CD4-positive, CD25-positive, alpha-beta regulatory T cell (primary cell): Measurements from ENCODE around the gene LRPAP1. TPM values are rescaled to one million over a fixed set of nuclear protein-coding genes. Genes with fewer than 3 reads are reported as not detected.
A peak's percentile ranks its signal among the peaks of the same experiment; 100 is the strongest.

Experiments used
- ATAC-seq, 2 donors: fragments of 150-1000 bp; cut with Tn5 transposase; one replicate each; pipeline ENCODE4 v1.10.0; 2021; ENCODE audit warnings: low read depth in 2 of 2, moderate number of reproducible peaks in 2 of 2, moderate library complexity in 1 of 2
- DNase-seq, 3 donors: peaks; one replicate each; pipeline versions ENCODE4 v3.0.0 to v3.0.0-alpha.2; 2012 to 2022; ENCODE audit warnings: mixed read lengths in 1 of 3
- H3K27ac ChIP-seq: one replicate; pipeline ENCODE4 v1.7.0; 2013; ENCODE audit warnings: mild to moderate bottlenecking, low read length; ENCODE audit not compliant: insufficient read depth, poor library complexity, severe bottlenecking
- H3K27me3 ChIP-seq: one replicate; pipeline ENCODE4 v1.7.0; 2013; ENCODE audit warnings: low read length; ENCODE audit not compliant: control insufficient read depth, insufficient read depth
- H3K36me3 ChIP-seq: one replicate; pipeline ENCODE4 v1.7.0; 2013; ENCODE audit warnings: mild to moderate bottlenecking, low read length, moderate library complexity; ENCODE audit not compliant: control insufficient read depth, insufficient read depth
- H3K4me1 ChIP-seq: 2 replicates; pipeline ENCODE4 v1.7.0; 2013; ENCODE audit warnings: mild to moderate bottlenecking, low read length; ENCODE audit not compliant: insufficient read depth, control insufficient read depth, poor library complexity, severe bottlenecking
- H3K4me3 ChIP-seq: one replicate; pipeline ENCODE4 v1.7.0; 2013; ENCODE audit warnings: low read depth, mild to moderate bottlenecking, low read length, moderate library complexity
- H3K9me3 ChIP-seq, 2 experiments: 1 replicate in 1 of 2; 2 replicates in 1 of 2; pipeline ENCODE4 v1.7.0; 2013; ENCODE audit warnings: low read length in 2 of 2, mild to moderate bottlenecking in 1 of 2, moderate library complexity in 1 of 2; ENCODE audit not compliant: control insufficient read depth in 2 of 2
- H3K27ac Mint-ChIP-seq, 3 donors: one replicate each; pipeline ENCODE4 v1.8.0; 2020 to 2022; ENCODE audit warnings: mild to moderate bottlenecking in 3 of 3, mixed read lengths in 3 of 3, moderate library complexity in 2 of 3
- H3K27me3 Mint-ChIP-seq: one replicate; pipeline ENCODE4 v1.8.0; 2022; ENCODE audit warnings: mild to moderate bottlenecking, mixed read lengths
- H3K36me3 Mint-ChIP-seq: one replicate; pipeline ENCODE4 v1.8.0; 2020; ENCODE audit warnings: mixed read lengths
- H3K4me1 Mint-ChIP-seq, 4 donors: one replicate each; pipeline ENCODE4 v1.8.0; 2020 to 2022; ENCODE audit warnings: mixed read lengths in 4 of 4, mild to moderate bottlenecking in 1 of 4
- H3K4me3 Mint-ChIP-seq, 4 donors: one replicate each; pipeline ENCODE4 v1.8.0; 2020 to 2022; ENCODE audit warnings: mild to moderate bottlenecking in 4 of 4, mixed read lengths in 4 of 4, moderate library complexity in 3 of 4
- H3K9me3 Mint-ChIP-seq, 7 donors: one replicate each; pipeline ENCODE4 v1.8.0; 2020 to 2022; ENCODE audit warnings: mixed read lengths in 7 of 7, mild to moderate bottlenecking in 3 of 7, moderate library complexity in 2 of 7
- polyA plus RNA-seq, 4 donors: library from polyadenylated mRNA; unstranded; fragments of 300-500 nt; fragmentation: Illumina TruSeq; gene quantifications; one replicate each; pipeline ENCODE4 v1.2.3, GENCODE V29; 2021
- total RNA-seq: library from RNA; stranded (reverse); gene quantifications from one replicate; pipeline ENCODE4 v1.2.3, GENCODE V29; 2022

LRPAP1 gene
- total and polyA plus RNA-seq, 5 donors from 2014 or later: 78.4 to 111 (median 99.2) TPM

GRCh38 chr4:3485886-3486540 lies 46.2 kb downstream of the LRPAP1 start:
- Histone ChIP-seq H3K27ac (no peak overlapping the region), H3K4me3 (no peak overlapping the region), H3K4me1 (peaks cover 9% of the 10 kb centered on the region), H3K27me3 (no peaks in the 10 kb centered on the region), H3K36me3 (no peaks in the 10 kb centered on the region), H3K9me3 (no peaks in the 10 kb centered on the region)
- H3K27me3 Mint-ChIP-seq: peaks cover 8% of the 10 kb centered on the region
- H3K36me3 Mint-ChIP-seq: no peaks in the 10 kb centered on the region
- DNase-seq: no peak
- peaks cover 0 to 1% (median 0%) of the 10 kb centered on the region in 7 donors for H3K9me3 Mint-ChIP-seq
- H3K4me1 Mint-ChIP-seq: peaks cover 0 to 5% (median 2%) of the 10 kb centered on the region in 4 donors
- no peak overlapping the region for H3K4me3 Mint-ChIP-seq
- no peak for ATAC-seq
- no peak overlapping the region for H3K27ac Mint-ChIP-seq

- DNase-seq (no peak), ATAC-seq (no peak)
- H3K4me1 Mint-ChIP-seq: peaks cover 0 to 10% (median 2%) of the 10 kb centered on the region in 4 donors
- no peak overlapping the region for H3K27ac ChIP-seq
- H3K4me3 Mint-ChIP-seq: no peak overlapping the region
- no peaks in the 10 kb centered on the region for H3K36me3 ChIP-seq
- H3K27me3 ChIP-seq: no peaks in the 10 kb centered on the region
- H3K4me1 ChIP-seq: peaks cover 9% of the 10 kb centered on the region
- no peaks in the 10 kb centered on the region for H3K9me3 ChIP-seq
- no peak overlapping the region for H3K27ac Mint-ChIP-seq
- peaks cover 0 to 1% (median 0%) of the 10 kb centered on the region in 7 donors for H3K9me3 Mint-ChIP-seq
- H3K27me3 Mint-ChIP-seq: peaks cover 16% of the 10 kb centered on the region
- no peak overlapping the region for H3K4me3 ChIP-seq
- H3K36me3 Mint-ChIP-seq: no peaks in the 10 kb centered on the region
Observed at GRCh38 chr4:3485011-3485791, 47.0 kb downstream of the LRPAP1 start.

- no peak for ATAC-seq
- Mint-ChIP-seq H3K4me1 (peaks cover 0 to 10% (median 2%) of the 10 kb centered on the region in 4 donors), H3K27ac (no peak overlapping the region), H3K4me3 (no peak overlapping the region), H3K27me3 (peaks cover 22% of the 10 kb centered on the region), H3K9me3 (peaks cover 0 to 1% (median 0%) of the 10 kb centered on the region in 7 donors), H3K36me3 (no peaks in the 10 kb centered on the region)
- H3K9me3 ChIP-seq: no peaks in the 10 kb centered on the region
- no peak for DNase-seq
- H3K27me3 ChIP-seq: no peaks in the 10 kb centered on the region
- no peaks in the 10 kb centered on the region for H3K36me3 ChIP-seq
- no peak overlapping the region for H3K27ac ChIP-seq
- no peak overlapping the region for H3K4me3 ChIP-seq
- H3K4me1 ChIP-seq: peaks cover 9% of the 10 kb centered on the region
Observed at GRCh38 chr4:3484057-3484973, 47.9 kb downstream of the LRPAP1 start.

DNA sequence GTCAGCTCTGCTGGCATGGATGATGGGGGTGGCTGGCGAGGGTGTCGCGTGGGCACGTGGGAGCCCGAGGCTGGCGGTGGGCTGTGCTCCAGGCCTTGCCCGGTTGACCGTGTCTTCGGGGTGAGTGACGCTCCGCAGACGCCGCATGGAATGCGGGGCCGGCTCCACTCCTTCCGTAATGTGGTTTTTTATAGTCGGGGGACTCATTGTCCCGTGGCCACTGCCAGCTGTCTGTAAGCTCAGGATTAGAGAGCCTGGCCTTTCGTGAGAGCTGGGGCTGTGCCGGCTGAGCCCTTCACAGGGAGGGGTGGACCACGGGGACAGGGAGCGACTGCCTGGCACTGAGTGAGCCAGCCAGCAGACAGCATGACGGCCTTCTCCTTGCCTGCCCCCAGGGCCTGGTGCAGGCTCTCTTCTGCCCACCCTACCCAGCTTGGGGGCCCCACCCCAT lies 48.7 kb downstream of the LRPAP1 start:
- H3K4me1 Mint-ChIP-seq: peaks cover 0 to 10% (median 2%) of the 10 kb centered on the region in 4 donors
- Histone ChIP-seq H3K9me3 (no peaks in the 10 kb centered on the region), H3K27me3 (no peaks in the 10 kb centered on the region), H3K27ac (no peak overlapping the region), H3K4me3 (no peak overlapping the region), H3K4me1 (peaks cover 9% of the 10 kb centered on the region), H3K36me3 (no peaks in the 10 kb centered on the region)
- no peak overlapping the region for H3K4me3 Mint-ChIP-seq
- DNase-seq (no peak), ATAC-seq (no peak)
- H3K27me3 Mint-ChIP-seq: peaks cover 20% of the 10 kb centered on the region
- no peak overlapping the region for H3K27ac Mint-ChIP-seq
- H3K36me3 Mint-ChIP-seq: no peaks in the 10 kb centered on the region
- peaks cover 0 to 1% (median 0%) of the 10 kb centered on the region in 7 donors for H3K9me3 Mint-ChIP-seq

DNA sequence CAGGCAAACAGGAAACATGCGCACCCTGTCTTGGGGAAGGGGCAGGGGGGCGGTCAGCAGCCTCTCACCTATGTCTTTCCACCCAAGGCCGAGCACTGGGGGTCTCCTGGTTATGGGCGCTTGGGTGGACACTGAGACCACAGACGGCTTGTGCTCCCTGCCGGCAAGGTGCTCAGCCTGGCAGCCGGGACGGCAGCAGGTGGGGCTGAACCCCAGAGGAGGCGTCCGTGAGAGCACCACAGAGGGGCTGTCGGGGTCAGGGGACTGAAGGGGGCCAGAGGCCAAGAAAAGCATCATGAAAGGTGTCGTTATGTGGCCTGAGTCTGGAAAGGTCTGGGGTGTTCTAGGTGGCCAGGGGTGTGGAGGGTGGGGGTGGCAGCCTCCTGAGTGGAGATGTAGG lies 49.5 kb downstream of the LRPAP1 start:
- Mint-ChIP-seq H3K27ac (no peak overlapping the region), H3K9me3 (peaks cover 0 to 1% (median 0%) of the 10 kb centered on the region in 7 donors), H3K36me3 (no peaks in the 10 kb centered on the region), H3K27me3 (peaks cover 17% of the 10 kb centered on the region), H3K4me1 (peaks cover 0 to 10% (median 2%) of the 10 kb centered on the region in 4 donors), H3K4me3 (no peak overlapping the region)
- Histone ChIP-seq H3K9me3 (no peaks in the 10 kb centered on the region), H3K4me1 (peaks cover 9% of the 10 kb centered on the region), H3K27me3 (no peaks in the 10 kb centered on the region), H3K36me3 (no peaks in the 10 kb centered on the region), H3K4me3 (no peak overlapping the region), H3K27ac (no peak overlapping the region)
- DNase-seq (no peak), ATAC-seq (no peak)

- H3K27me3 ChIP-seq: no peaks in the 10 kb centered on the region
- no peak overlapping the region for H3K27ac ChIP-seq
- peaks cover 9% of the 10 kb centered on the region for H3K4me1 ChIP-seq
- peaks cover 0 to 10% (median 2%) of the 10 kb centered on the region in 4 donors for H3K4me1 Mint-ChIP-seq
- DNase-seq: no peak
- H3K4me3 Mint-ChIP-seq: no peak overlapping the region
- no peaks in the 10 kb centered on the region for H3K36me3 ChIP-seq
- no peaks in the 10 kb centered on the region for H3K9me3 ChIP-seq
- peaks cover 17% of the 10 kb centered on the region for H3K27me3 Mint-ChIP-seq
- no peak overlapping the region for H3K27ac Mint-ChIP-seq
- H3K4me3 ChIP-seq: no peak overlapping the region
- H3K9me3 Mint-ChIP-seq: peaks cover 0 to 1% (median 0%) of the 10 kb centered on the region in 7 donors
- no peaks in the 10 kb centered on the region for H3K36me3 Mint-ChIP-seq
- ATAC-seq: no peak
Observed at GRCh38 chr4:3481783-3482393, 50.3 kb downstream of the LRPAP1 start.

DNA sequence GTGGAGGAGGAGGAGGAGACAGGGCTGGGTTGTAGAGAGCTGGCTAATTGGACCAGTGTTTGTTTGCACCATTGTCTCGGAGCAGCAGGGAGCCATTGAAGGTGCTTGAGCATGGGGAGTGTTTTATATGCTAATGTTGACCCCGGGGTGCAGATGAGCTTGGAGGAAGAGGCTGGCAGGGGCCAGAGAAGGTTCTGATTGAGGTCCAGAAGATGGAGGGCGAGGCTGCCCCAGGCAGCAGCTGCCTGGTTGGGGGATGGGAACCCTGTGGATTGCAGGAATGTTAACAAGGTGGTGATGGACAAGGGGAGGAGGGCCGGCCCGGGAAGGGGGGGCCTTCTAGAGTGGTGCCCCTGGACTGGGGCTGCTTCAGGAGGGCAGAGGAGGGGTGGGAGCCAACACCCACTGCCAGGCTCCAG lies 51.1 kb downstream of the LRPAP1 start:
- no peaks in the 10 kb centered on the region for H3K27me3 ChIP-seq
- peaks cover 9% of the 10 kb centered on the region for H3K4me1 ChIP-seq
- H3K27me3 Mint-ChIP-seq: peaks cover 17% of the 10 kb centered on the region
- peaks cover 0 to 1% (median 0%) of the 10 kb centered on the region in 7 donors for H3K9me3 Mint-ChIP-seq
- peaks cover 0 to 7% (median 0%) of the 10 kb centered on the region in 4 donors for H3K4me1 Mint-ChIP-seq
- ATAC-seq: no peak
- H3K9me3 ChIP-seq: no peaks in the 10 kb centered on the region
- H3K27ac ChIP-seq: no peak overlapping the region
- no peak for DNase-seq
- no peaks in the 10 kb centered on the region for H3K36me3 ChIP-seq
- H3K4me3 Mint-ChIP-seq: no peak overlapping the region
- peak overlapping the region in 1 of 3 donors; percentile 26 for H3K27ac Mint-ChIP-seq
- no peaks in the 10 kb centered on the region for H3K36me3 Mint-ChIP-seq
- no peak overlapping the region for H3K4me3 ChIP-seq
